Thymus (tissue), 11 donors: ENCODE results near the gene C1orf50. TPM values are rescaled to one million over a fixed set of nuclear protein-coding genes. Genes with fewer than 3 reads are reported as not detected.

Source experiments
- DNase-seq, 9 donors: peaks; one replicate each; pipeline ENCODE4 v3.0.0-alpha.2; 2013; ENCODE audit warnings: low spot score in 9 of 9, low read depth in 6 of 9, missing footprints in 1 of 9
- H3K27ac ChIP-seq, 2 donors: one replicate each; pipeline ENCODE4 v1.5.1; 2013; ENCODE audit warnings: control low read depth in 1 of 2, low read depth in 1 of 2, low read length in 1 of 2, mild to moderate bottlenecking in 1 of 2, moderate library complexity in 1 of 2
- H3K27me3 ChIP-seq, 2 donors: one replicate each; pipeline ENCODE4 v1.5.1; 2013; ENCODE audit warnings: low read length in 1 of 2; ENCODE audit not compliant: control insufficient read depth in 2 of 2, insufficient read depth in 1 of 2
- H3K36me3 ChIP-seq, 2 donors: one replicate each; pipeline ENCODE4 v1.5.1; 2013; ENCODE audit warnings: low read length in 1 of 2, mild to moderate bottlenecking in 1 of 2, moderate library complexity in 1 of 2; ENCODE audit not compliant: control insufficient read depth in 2 of 2, insufficient read depth in 2 of 2
- H3K4me1 ChIP-seq, 2 donors: one replicate each; pipeline ENCODE4 v1.5.1; 2013; ENCODE audit warnings: low read length in 2 of 2; ENCODE audit not compliant: control insufficient read depth in 2 of 2, insufficient read depth in 2 of 2
- H3K4me3 ChIP-seq, 2 donors: one replicate each; pipeline ENCODE4 v1.5.1; 2013; ENCODE audit warnings: low read length in 2 of 2, control low read depth in 1 of 2, mild to moderate bottlenecking in 1 of 2
- H3K9me3 ChIP-seq, 2 donors: one replicate each; pipeline ENCODE4 v1.5.1; 2013; ENCODE audit warnings: low read length in 1 of 2, mild to moderate bottlenecking in 1 of 2; ENCODE audit not compliant: control insufficient read depth in 2 of 2, insufficient read depth in 1 of 2
- WGBS: extraction: QIAGEN DNeasy Blood & Tissue Kit; methylation state at CpG from one replicate; pipeline ENCODE4 v1.1.7; 2013; 5-methylcytosine and 5-hydroxymethylcytosine counted together
- polyA plus RNA-seq: library from polyadenylated mRNA; stranded (reverse); fragments of 200-250 nt; gene quantifications from one replicate; pipeline ENCODE4 v1.2.3, GENCODE V29; 2013
- total RNA-seq: library from RNA; stranded (reverse); fragments of 120-200 nt; gene quantifications from one replicate; pipeline ENCODE4 v1.2.4, GENCODE V29; 2013
- donor health status: healthy.

Gene C1orf50
- total and polyA plus RNA-seq, 2 donors = 4.0 TPM

- Histone ChIP-seq H3K27ac (no peak overlapping the region), H3K9me3 (no peaks in the 10 kb centered on the region), H3K27me3 (no peaks in the 10 kb centered on the region), H3K36me3 (peaks cover 5 to 9% of the 10 kb centered on the region in 2 donors), H3K4me1 (peaks cover 0 to 13% of the 10 kb centered on the region in 2 donors), H3K4me3 (peak overlapping the region; percentile 48 to 93)
- 1% methylated on average over 13 of the region's 13 CpGs for WGBS
- no peak for DNase-seq
These were observed 50.4 kb downstream of the C1orf50 start for GRCh38 chr1:42817440-42817767.

- no peak for DNase-seq
- H3K4me3 ChIP-seq = no peak overlapping the region
- H3K36me3 ChIP-seq = peaks cover 5 to 9% of the 10 kb centered on the region in 2 donors
- H3K27me3 ChIP-seq = no peaks in the 10 kb centered on the region
- no peak overlapping the region for H3K27ac ChIP-seq
- peaks cover 0 to 13% of the 10 kb centered on the region in 2 donors for H3K4me1 ChIP-seq
- no peaks in the 10 kb centered on the region for H3K9me3 ChIP-seq
- 99% methylated on average over 3 of the region's 3 CpGs for WGBS
These were observed 50.9 kb downstream of the C1orf50 start for GRCh38 chr1:42817976-42818375.

GRCh38 chr1:42820813-42821212 is 53.8 kb downstream of the C1orf50 start:
- Histone ChIP-seq H3K27ac (no peak overlapping the region), H3K9me3 (no peaks in the 10 kb centered on the region), H3K4me3 (no peak overlapping the region), H3K4me1 (peaks cover 0 to 12% of the 10 kb centered on the region in 2 donors), H3K36me3 (peaks cover 0 to 2% of the 10 kb centered on the region in 2 donors), H3K27me3 (no peaks in the 10 kb centered on the region)
- no peak for DNase-seq
- 95% methylated on average over 1 of the region's 1 CpG for WGBS

- Histone ChIP-seq H3K27me3 (no peaks in the 10 kb centered on the region), H3K36me3 (no peaks in the 10 kb centered on the region), H3K4me3 (no peak overlapping the region), H3K9me3 (no peaks in the 10 kb centered on the region), H3K4me1 (peaks cover 0 to 3% of the 10 kb centered on the region in 2 donors), H3K27ac (no peak overlapping the region)
- WGBS = 98% methylated on average over 2 of the region's 2 CpGs
- DNase-seq = no peak
These were observed 54.6 kb downstream of the C1orf50 start for GRCh38 chr1:42821690-42822089.

- Histone ChIP-seq H3K27me3 (no peaks in the 10 kb centered on the region), H3K27ac (no peak overlapping the region), H3K4me1 (no peaks in the 10 kb centered on the region), H3K4me3 (no peak overlapping the region), H3K36me3 (no peaks in the 10 kb centered on the region), H3K9me3 (no peaks in the 10 kb centered on the region)
- WGBS = 87% methylated on average over 2 of the region's 2 CpGs
- DNase-seq = no peak
These were observed 55.8 kb downstream of the C1orf50 start for GRCh38 chr1:42822800-42823392.

- Histone ChIP-seq H3K36me3 (no peaks in the 10 kb centered on the region), H3K9me3 (no peaks in the 10 kb centered on the region), H3K27me3 (no peaks in the 10 kb centered on the region), H3K4me1 (no peaks in the 10 kb centered on the region), H3K27ac (no peak overlapping the region), H3K4me3 (no peak overlapping the region)
- DNase-seq = no peak
- WGBS = 97% methylated on average over 4 of the region's 4 CpGs
These were observed 57.5 kb downstream of the C1orf50 start for GRCh38 chr1:42824481-42825035.

- Histone ChIP-seq H3K27me3 (no peaks in the 10 kb centered on the region), H3K36me3 (no peaks in the 10 kb centered on the region), H3K27ac (no peak overlapping the region), H3K4me3 (no peak overlapping the region), H3K9me3 (no peaks in the 10 kb centered on the region), H3K4me1 (no peaks in the 10 kb centered on the region)
- WGBS = 98% methylated on average over 10 of the region's 10 CpGs
- no peak for DNase-seq
These were observed 58.2 kb downstream of the C1orf50 start for GRCh38 chr1:42825036-42825851.

Other genes starting within 250 kb of the C1orf50 start
- 95.2 TPM for gene PPIH, start 108.8 kb upstream of the C1orf50 start, total RNA-seq
- 49.7 TPM for gene PPIH, start 108.8 kb upstream of the C1orf50 start, polyA plus RNA-seq
- gene YBX1, start 84.8 kb upstream of the C1orf50 start, total RNA-seq = 564 TPM
- 497 TPM for gene YBX1, start 84.8 kb upstream of the C1orf50 start, polyA plus RNA-seq
- gene CLDN19, start 27.0 kb upstream of the C1orf50 start, total RNA-seq = 2.2 TPM
- 0.62 TPM for gene CLDN19, start 27.0 kb upstream of the C1orf50 start, polyA plus RNA-seq
- 27.3 TPM for gene P3H1, start 221 bp upstream of the C1orf50 start, total RNA-seq
- 68.1 TPM for gene P3H1, start 221 bp upstream of the C1orf50 start, polyA plus RNA-seq
- gene TMEM269, start 17.7 kb downstream of the C1orf50 start, total RNA-seq = 0.05 TPM
- 0.32 TPM for gene TMEM269, start 17.7 kb downstream of the C1orf50 start, polyA plus RNA-seq
- 5.7 TPM for gene ERMAP, start 49.9 kb downstream of the C1orf50 start, total RNA-seq
- 5.0 TPM for gene ERMAP, start 49.9 kb downstream of the C1orf50 start, polyA plus RNA-seq
- 65.9 TPM for gene SVBP, start 50.1 kb downstream of the C1orf50 start, total RNA-seq
- 65.1 TPM for gene SVBP, start 50.1 kb downstream of the C1orf50 start, polyA plus RNA-seq
- 12.5 TPM for gene ZNF691, start 79.4 kb downstream of the C1orf50 start, total RNA-seq
- 18.7 TPM for gene ZNF691, start 79.4 kb downstream of the C1orf50 start, polyA plus RNA-seq
- gene SLC2A1, start 191.6 kb downstream of the C1orf50 start, total RNA-seq = 23.7 TPM
- 15.9 TPM for gene SLC2A1, start 191.6 kb downstream of the C1orf50 start, polyA plus RNA-seq